ENCODE data around the gene PITPNC1.
A peak's percentile ranks its signal among the peaks of the same experiment; 100 is the strongest.
"Not testable (repeated sequence)": the region's sequence is repeated elsewhere in the genome, so short reads cannot be mapped to it uniquely, and the experiment has no call there.

Gene PITPNC1

GRCh38 chr17:67557921-67558320 lies 180.8 kb downstream of the PITPNC1 start:
- DNase-seq: no peak

- DNase-seq: no peak
Observed at GRCh38 chr17:67558740-67559380, 181.8 kb downstream of the PITPNC1 start.

- DNase-seq: peak; percentile 24
Observed at GRCh38 chr17:67559381-67559966, 182.4 kb downstream of the PITPNC1 start.

GRCh38 chr17:67562005-67562404 lies 184.9 kb downstream of the PITPNC1 start:
- no peak for DNase-seq

- DNase-seq: no peak
Observed at GRCh38 chr17:67563692-67564228, 186.7 kb downstream of the PITPNC1 start.

GRCh38 chr17:67565068-67565467 lies 188.0 kb downstream of the PITPNC1 start:
- DNase-seq: no peak

GRCh38 chr17:67566656-67567055 lies 189.6 kb downstream of the PITPNC1 start:
- DNase-seq: no peak

GRCh38 chr17:67569015-67569451 lies 192.0 kb downstream of the PITPNC1 start:
- no peak for DNase-seq

GRCh38 chr17:67569873-67570272 lies 192.8 kb downstream of the PITPNC1 start:
- no peak for DNase-seq

- no peak for DNase-seq
Observed at GRCh38 chr17:67570797-67571196, 193.7 kb downstream of the PITPNC1 start.

- no peak for DNase-seq
Observed at GRCh38 chr17:67571478-67571877, 194.4 kb downstream of the PITPNC1 start.

- DNase-seq: peak; percentile 67
Observed at GRCh38 chr17:67573987-67574657, 197.0 kb downstream of the PITPNC1 start.

GRCh38 chr17:67574658-67575293 lies 197.7 kb downstream of the PITPNC1 start:
- peak; percentile 67 for DNase-seq

- DNase-seq: peak; percentile 89
Observed at GRCh38 chr17:67575325-67575724, 198.2 kb downstream of the PITPNC1 start.

- DNase-seq: no peak
Observed at GRCh38 chr17:67576471-67577115, 199.5 kb downstream of the PITPNC1 start.

- DNase-seq: no peak
Observed at GRCh38 chr17:67577429-67578141, 200.5 kb downstream of the PITPNC1 start.

GRCh38 chr17:67578142-67578457 lies 201.0 kb downstream of the PITPNC1 start:
- no peak for DNase-seq

- not testable (repeated sequence) for DNase-seq
Observed at GRCh38 chr17:67578679-67579405, 201.8 kb downstream of the PITPNC1 start.

- no peak for DNase-seq
Observed at GRCh38 chr17:67582673-67583081, 205.6 kb downstream of the PITPNC1 start.

GRCh38 chr17:67585077-67585602 lies 208.1 kb downstream of the PITPNC1 start:
- DNase-seq: peak; percentile 72

- DNase-seq: no peak
Observed at GRCh38 chr17:67588326-67588725, 211.2 kb downstream of the PITPNC1 start.
